PC-3 (cell line): ENCODE measurements around the gene FAM3B. TPM values are rescaled to one million over a fixed set of nuclear protein-coding genes. Genes with fewer than 3 reads are reported as not detected.
A peak's percentile ranks its signal among the peaks of the same experiment; 100 is the strongest.

Experiments
- ATAC-seq: fragments of 200-7000 bp; cut with Tn5 transposase; 2 replicates; pipeline ENCODE4 v1.9.1; 2020; ENCODE audit warnings: mild to moderate bottlenecking, moderate library complexity
- BruUV-seq: library from RNA; stranded (reverse); fragments of 400-500 nt; replicated peaks from 2 replicates; lab custom pipeline; 2021; lab: Mats Ljungman, UMichigan
- CTCF ChIA-PET: fragments of 300-600 bp; sonication (Branson Sonifier 250); formaldehyde crosslinking; loops from one replicate; lab custom pipeline; 2022; ENCODE audit warnings: antibody characterized with exemption; lab: Charles Lee
- POLR2A ChIA-PET: fragments of 300-600 bp; sonication (Branson Sonifier 250); formaldehyde crosslinking; loops from one replicate; lab custom pipeline; 2022; ENCODE audit warnings: antibody characterized with exemption; ENCODE audit not compliant: unreplicated experiment; lab: Charles Lee
- DNase-seq: peaks from one replicate; pipeline ENCODE4 v3.0.0-alpha.2; 2015
- H2AFZ ChIP-seq: fragments of 300-600 bp; sonication (generic); 2 replicates; pipeline ENCODE4 v1.6.0; 2016; ENCODE audit warnings: antibody characterized with exemption, low read length
- H3F3A ChIP-seq: fragments of 300-600 bp; sonication (generic); one replicate; pipeline ENCODE4 v1.6.0; 2017; ENCODE audit warnings: antibody characterized with exemption, low read length, control low read depth, mild to moderate bottlenecking; ENCODE audit not compliant: unreplicated experiment
- H3K27ac ChIP-seq: fragments of 300-600 bp; sonication (generic); 2 replicates; pipeline ENCODE4 v1.5.1; 2016; ENCODE audit warnings: mild to moderate bottlenecking, low read length
- H3K27me3 ChIP-seq: fragments of 300-600 bp; sonication (generic); 2 replicates; pipeline ENCODE4 v1.6.1; 2016; ENCODE audit warnings: low read length, mixed read lengths
- H3K36me3 ChIP-seq: fragments of 300-600 bp; sonication (generic); 2 replicates; pipeline ENCODE4 v1.6.1; 2016; ENCODE audit warnings: low read depth, mixed run types, low read length, mixed read lengths
- H3K4me1 ChIP-seq: fragments of 300-600 bp; sonication (generic); 2 replicates; pipeline ENCODE4 v1.5.1; 2016; ENCODE audit warnings: low read length; ENCODE audit not compliant: insufficient read depth
- H3K4me2 ChIP-seq: fragments of 300-600 bp; sonication (generic); 2 replicates; pipeline ENCODE4 v1.6.0; 2016; ENCODE audit warnings: low read length
- H3K4me3 ChIP-seq: fragments of 300-600 bp; sonication (generic); 2 replicates; pipeline ENCODE4 v1.5.1; 2016; ENCODE audit warnings: mild to moderate bottlenecking, low read length, mixed read lengths
- H3K79me2 ChIP-seq: fragments of 300-600 bp; sonication (generic); 2 replicates; pipeline ENCODE4 v1.6.1; 2017; ENCODE audit warnings: low read length, mixed read lengths
- H3K9ac ChIP-seq: fragments of 300-600 bp; sonication (generic); 2 replicates; pipeline ENCODE4 v1.6.0; 2016; ENCODE audit warnings: mild to moderate bottlenecking, low read length
- H3K9me2 ChIP-seq: fragments of 300-600 bp; sonication (generic); replicated peaks from 2 replicates; pipeline ENCODE4 v1.6.1; 2016; ENCODE audit warnings: mixed run types, low read length, mixed read lengths
- H3K9me3 ChIP-seq: fragments of 300-600 bp; sonication (generic); 2 replicates; pipeline ENCODE4 v1.6.1; 2016; ENCODE audit warnings: low read length, mixed read lengths
- H4K20me1 ChIP-seq: fragments of 300-600 bp; sonication (generic); 2 replicates; pipeline ENCODE4 v1.6.1; 2016; ENCODE audit warnings: low read length, mixed read lengths
- EZH2 ChIP-seq: fragments of 300-600 bp; sonication (generic); IDR thresholded peaks from one replicate; pipeline ENCODE4 v1.6.1; 2017; ENCODE audit warnings: antibody characterized with exemption, mild to moderate bottlenecking, low read length; ENCODE audit not compliant: unreplicated experiment
- EZH2phosphoT487 ChIP-seq: fragments of 300-600 bp; sonication (generic); IDR thresholded peaks from 2 replicates; pipeline ENCODE4 v1.6.1; 2018; ENCODE audit warnings: mild to moderate bottlenecking, antibody characterized with exemption, low read length, borderline replicate concordance
- intact Hi-C: fragments of 100-400 bp; cut with micrococcal nuclease; formaldehyde crosslinking; loops from 2 replicates; pipeline ENCODE4 v1.9.0; 2023
- total RNA-seq: library from RNA; depleted of rRNA; stranded (reverse); fragments of >200 nt; gene quantifications from 2 replicates; pipeline ENCODE4 v1.2.3, GENCODE V29; 2014
- TF ChIP-seq, protein P1 (sequence below): fragments of 300-600 bp; sonication (generic); conservative IDR thresholded peaks from 2 replicates; pipeline ENCODE4 v1.5.1; 2017; ENCODE audit warnings: antibody characterized with exemption, low read depth, mild to moderate bottlenecking, low read length

Gene FAM3B
- total RNA-seq, 1 experiment from 2014 or later = not detected

DNA sequence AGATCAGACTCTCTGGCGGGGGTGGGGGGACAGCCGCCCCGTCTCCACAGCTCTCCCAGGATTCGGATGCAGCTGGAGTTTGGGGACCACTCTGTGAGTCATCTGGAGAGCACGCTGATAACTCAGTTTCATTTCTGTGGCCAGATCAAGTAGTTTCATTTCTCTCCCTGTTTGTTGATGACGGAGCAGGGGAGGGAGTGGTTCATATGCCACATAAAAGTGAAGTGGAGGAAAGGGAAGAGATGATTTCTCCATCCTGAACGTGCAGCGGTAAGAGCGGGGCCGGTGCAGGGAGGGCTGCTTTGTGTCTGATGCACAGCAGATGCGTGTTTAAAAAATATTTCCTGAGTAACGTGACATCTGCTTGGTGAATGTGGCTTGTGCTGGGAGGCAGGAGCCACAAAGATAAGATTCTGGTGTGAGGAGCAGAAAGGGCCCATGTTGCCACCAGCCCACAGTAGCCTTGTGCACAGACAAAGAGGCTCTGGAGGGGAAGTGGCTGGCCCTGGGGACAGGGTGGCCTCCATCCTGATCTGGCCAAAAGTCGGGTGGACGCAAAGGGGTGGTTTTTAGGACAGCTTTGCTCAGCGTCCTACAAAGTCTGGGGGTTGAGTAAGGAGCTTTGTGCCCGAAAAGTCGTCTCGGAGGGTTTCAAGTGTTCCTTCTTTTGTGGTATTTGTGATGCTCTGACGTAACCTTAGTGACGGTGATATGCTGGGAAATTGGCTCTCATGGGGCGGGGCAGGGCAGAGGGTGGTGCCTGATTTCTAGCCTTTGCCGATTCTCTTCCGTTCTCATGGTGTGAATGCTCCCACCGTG, 45.4 kb downstream of the FAM3B start, which contains the start of gene MX2:
MX2 (plus strand) TSS at position 242 of the 819 bp plus-strand sequence. CDS start 14,880 bp downstream, outside the sequence.
- Histone ChIP-seq H4K20me1 (no peaks in the 10 kb centered on the region), H3K36me3 (no peaks in the 10 kb centered on the region), H3F3A (no peaks in the 10 kb centered on the region), H3K9me3 (no peaks in the 10 kb centered on the region), H3K27ac (no peak within 1 kb of the TSS), H2AFZ (peak within 1 kb of the TSS; percentile 41; the same call in 1 of the 2 replicates), H3K79me2 (no peaks in the 10 kb centered on the region), H3K9me2 (no peaks in the 10 kb centered on the region), H3K9ac (no peak within 1 kb of the TSS), H3K4me2 (peak within 1 kb of the TSS; percentile 50), H3K4me3 (peak within 1 kb of the TSS; percentile 25; the same call in 1 of the 2 replicates), H3K4me1 (peaks cover 9% of the 10 kb centered on the region), H3K27me3 (peaks cover 4% of the 10 kb centered on the region)
- intact Hi-C loops = loop anchor here (5.0 to 10.0 kb wide), 2 partner anchors 93 to 190 kb away; no protein-coding TSS in a partner anchor
- BruUV-seq = TSS peak; percentile 66
- ChIA-PET POLR2A (no interaction called here), CTCF (interaction anchor here (2.1 kb wide), 1 partner anchor 79 kb away, joined by 31 read pairs; no protein-coding TSS in a partner anchor)
- TF ChIP-seq EZH2 (no peak), EZH2phosphoT487 (no peak)
- TF ChIP-seq, protein P1, sequence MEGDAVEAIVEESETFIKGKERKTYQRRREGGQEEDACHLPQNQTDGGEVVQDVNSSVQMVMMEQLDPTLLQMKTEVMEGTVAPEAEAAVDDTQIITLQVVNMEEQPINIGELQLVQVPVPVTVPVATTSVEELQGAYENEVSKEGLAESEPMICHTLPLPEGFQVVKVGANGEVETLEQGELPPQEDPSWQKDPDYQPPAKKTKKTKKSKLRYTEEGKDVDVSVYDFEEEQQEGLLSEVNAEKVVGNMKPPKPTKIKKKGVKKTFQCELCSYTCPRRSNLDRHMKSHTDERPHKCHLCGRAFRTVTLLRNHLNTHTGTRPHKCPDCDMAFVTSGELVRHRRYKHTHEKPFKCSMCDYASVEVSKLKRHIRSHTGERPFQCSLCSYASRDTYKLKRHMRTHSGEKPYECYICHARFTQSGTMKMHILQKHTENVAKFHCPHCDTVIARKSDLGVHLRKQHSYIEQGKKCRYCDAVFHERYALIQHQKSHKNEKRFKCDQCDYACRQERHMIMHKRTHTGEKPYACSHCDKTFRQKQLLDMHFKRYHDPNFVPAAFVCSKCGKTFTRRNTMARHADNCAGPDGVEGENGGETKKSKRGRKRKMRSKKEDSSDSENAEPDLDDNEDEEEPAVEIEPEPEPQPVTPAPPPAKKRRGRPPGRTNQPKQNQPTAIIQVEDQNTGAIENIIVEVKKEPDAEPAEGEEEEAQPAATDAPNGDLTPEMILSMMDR = no peak
- peak; percentile 48 for DNase-seq
- peak; percentile 25 for ATAC-seq

DNA sequence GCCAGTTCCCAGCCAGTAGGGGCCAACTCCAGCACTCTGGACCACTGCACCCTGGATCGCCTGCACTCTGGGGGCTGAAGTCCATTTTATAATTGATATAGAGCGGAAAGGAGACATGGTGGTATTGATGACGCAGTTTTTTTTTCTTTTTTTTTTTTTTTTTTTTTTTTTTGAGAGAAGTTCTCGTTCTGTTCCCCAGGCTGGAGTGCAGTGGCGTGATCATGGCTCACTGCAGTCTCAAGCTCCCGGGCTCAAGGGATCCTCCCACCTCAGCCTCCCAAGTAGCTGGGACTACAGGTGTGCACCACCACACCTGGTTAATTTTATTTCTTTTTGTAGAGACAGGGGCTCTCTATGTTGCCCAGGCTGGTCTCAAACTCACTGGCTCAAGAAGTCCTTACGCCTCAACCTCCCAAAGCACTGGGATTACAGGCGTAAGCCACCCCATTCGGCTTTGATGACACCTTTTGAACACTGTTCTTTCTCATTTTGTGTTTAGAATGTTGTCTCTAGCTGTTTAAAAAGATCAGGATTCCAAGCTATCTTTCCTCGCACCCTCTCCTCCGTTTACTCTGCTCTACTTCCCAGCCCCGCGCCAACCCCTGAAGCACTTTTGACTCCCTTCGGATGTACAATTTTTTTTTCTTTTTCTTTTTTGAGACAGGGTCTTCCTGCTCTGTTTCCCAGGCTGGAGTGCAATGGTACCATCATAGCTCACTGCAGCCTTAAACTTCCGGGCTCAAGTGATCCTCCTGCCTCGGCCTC, 46.2 kb downstream of the FAM3B start:
- peak overlapping the region; percentile 50; the same call in 1 of the 2 replicates for H3K4me2 ChIP-seq

More for the DNA sequence above, 46.2 kb downstream of the FAM3B start:
- H4K20me1 ChIP-seq = no peaks in the 10 kb centered on the region
- H3K9me2 ChIP-seq = no peaks in the 10 kb centered on the region
- H3K4me1 ChIP-seq = peaks cover 15% of the 10 kb centered on the region
- BruUV-seq = no TSS peak
- ATAC-seq (no peak), DNase-seq (no peak)
- H3K27me3 ChIP-seq = no peaks in the 10 kb centered on the region
- H3K9ac ChIP-seq = no peak overlapping the region
- POLR2A ChIA-PET = no interaction called here
- H3F3A ChIP-seq = no peaks in the 10 kb centered on the region
- CTCF ChIA-PET = no interaction called here
- no peak overlapping the region for H2AFZ ChIP-seq
- no peak overlapping the region for H3K27ac ChIP-seq
- H3K36me3 ChIP-seq = no peaks in the 10 kb centered on the region
- intact Hi-C loops = loop anchor here (5.0 to 10.0 kb wide), 2 partner anchors 92 to 190 kb away; no protein-coding TSS in a partner anchor
- no peak for TF ChIP-seq EZH2
- no peaks in the 10 kb centered on the region for H3K9me3 ChIP-seq
- H3K79me2 ChIP-seq = no peaks in the 10 kb centered on the region
- no peak overlapping the region for H3K4me3 ChIP-seq
